Gastroesophageal sphincter (tissue), 4 donors: ENCODE results near the gene MDFIC2. TPM values are rescaled to one million over a fixed set of nuclear protein-coding genes. Genes with fewer than 3 reads are reported as not detected.
"Not testable (repeated sequence)": the region's sequence is repeated elsewhere in the genome, so short reads cannot be mapped to it uniquely, and the experiment has no call there.

ENCODE experiments used
- ATAC-seq: fragments of 150-250 bp; one replicate; pipeline ENCODE4 v1.9.1; 2016; ENCODE audit warnings: mild to moderate bottlenecking, moderate library complexity
- H3K27ac ChIP-seq, 4 donors: fragments of 200-600 bp; sonication (generic) in 3 of 4; 1 replicate in 3 of 4; 2 replicates in 1 of 4; pipeline ENCODE4 v1.5.1; 2016 to 2019
- H3K27me3 ChIP-seq: fragments of 200-600 bp; sonication (generic); one replicate; pipeline ENCODE4 v1.5.1; 2019
- H3K36me3 ChIP-seq, 2 donors: fragments of 200-600 bp; sonication (generic); one replicate each; pipeline ENCODE4 v1.5.1; 2019; ENCODE audit warnings: control low read depth in 1 of 2
- H3K4me1 ChIP-seq, 3 donors: fragments of 200-600 bp; sonication (generic); 1 replicate in 2 of 3; 2 replicates in 1 of 3; pipeline ENCODE4 v1.5.1; 2016 to 2019; ENCODE audit warnings: control low read depth in 2 of 3
- H3K4me3 ChIP-seq, 2 donors: fragments of 200-600 bp; sonication (generic); one replicate each; pipeline ENCODE4 v1.5.1; 2019; ENCODE audit warnings: mild to moderate bottlenecking in 1 of 2, moderate library complexity in 1 of 2
- H3K9me3 ChIP-seq, 3 donors: fragments of 200-600 bp; sonication (generic); one replicate each; pipeline ENCODE4 v1.5.1; 2017 to 2019; ENCODE audit warnings: control low read depth in 2 of 3
- CTCF ChIP-seq, 4 experiments: fragments of 200-600 bp in 2 of 4; fragments of 450-650 bp in 2 of 4; sonication (generic) in 1 of 4; IDR thresholded peaks; one replicate each; pipeline ENCODE4 v1.5.1; 2017 to 2019; ENCODE audit warnings: antibody characterized with exemption in 4 of 4, mild to moderate bottlenecking in 2 of 4, moderate library complexity in 2 of 4
- EP300 ChIP-seq: sonication (generic); formaldehyde crosslinking; IDR thresholded peaks from one replicate; pipeline ENCODE4 v1.6.1; 2017; ENCODE audit warnings: antibody characterized with exemption, mild to moderate bottlenecking
- POLR2A ChIP-seq, 2 donors: fragments of 450-650 bp; IDR thresholded peaks; one replicate each; pipeline ENCODE4 v1.6.1; 2017; ENCODE audit warnings: antibody characterized with exemption in 2 of 2, mild to moderate bottlenecking in 2 of 2, moderate library complexity in 1 of 2
- POLR2AphosphoS5 ChIP-seq: sonication (generic); formaldehyde crosslinking; IDR thresholded peaks from one replicate; pipeline ENCODE4 v1.6.1; 2017; ENCODE audit warnings: antibody characterized with exemption
- WGBS, 2 donors: methylation state at CpG; one replicate each; pipeline ENCODE4 v1.1.5; 2018; ENCODE audit warnings: low coverage in 1 of 2; 5-methylcytosine and 5-hydroxymethylcytosine counted together
- total RNA-seq, 4 donors: library from RNA; depleted of rRNA; stranded (reverse); fragments of >200 nt; gene quantifications; one replicate each; pipeline ENCODE4 v1.1.0, GENCODE V29; 2016

Gene MDFIC2
- total RNA-seq, 4 donors from 2014 or later, result not detected

GRCh38 chr3:70224337-70224736 is 88.1 kb downstream of the MDFIC2 start:
- H3K4me1 ChIP-seq, result no peaks in the 10 kb centered on the region
- no peak for ATAC-seq
- no peaks in the 10 kb centered on the region for H3K9me3 ChIP-seq
- TF ChIP-seq EP300 (no peak), POLR2AphosphoS5 (no peak), POLR2A (IDR thresholded peaks at IDR 0.05) (no peak), CTCF (IDR thresholded peaks at IDR 0.05) (no peak)
- no peak overlapping the region for H3K4me3 ChIP-seq
- H3K27me3 ChIP-seq, result no peaks in the 10 kb centered on the region
- H3K27ac ChIP-seq, result no peak overlapping the region
- WGBS, 2 donors, result 66 to 92% methylated on average over 4 to 5 of the region's 5 CpGs
- H3K36me3 ChIP-seq, result no peaks in the 10 kb centered on the region

- ATAC-seq, result no peak
- TF ChIP-seq POLR2AphosphoS5, result no peak
Observed at GRCh38 chr3:70218471-70218870, 94.0 kb downstream of the MDFIC2 start.

GRCh38 chr3:70211274-70211673 is 101.2 kb downstream of the MDFIC2 start:
- not testable (repeated sequence) for H3K4me1 ChIP-seq, H3K27me3 ChIP-seq, H3K4me3 ChIP-seq, H3K36me3 ChIP-seq, ATAC-seq, H3K27ac ChIP-seq, H3K9me3 ChIP-seq

More at GRCh38 chr3:70218471-70218870, 94.0 kb downstream of the MDFIC2 start:
- H3K27me3 ChIP-seq, result no peaks in the 10 kb centered on the region
- no peaks in the 10 kb centered on the region for H3K9me3 ChIP-seq
- no peaks in the 10 kb centered on the region for H3K4me1 ChIP-seq
- no peaks in the 10 kb centered on the region for H3K36me3 ChIP-seq
- no peak overlapping the region for H3K4me3 ChIP-seq
- H3K27ac ChIP-seq, result no peak overlapping the region
- WGBS, 2 donors, result 73 to 79% methylated on average over 3 of the region's 3 CpGs

GRCh38 chr3:70201975-70202374 is 110.5 kb downstream of the MDFIC2 start:
- H3K4me1 ChIP-seq, result no peaks in the 10 kb centered on the region
- TF ChIP-seq CTCF (IDR thresholded peaks at IDR 0.05), result no peak
- no peak for TF ChIP-seq POLR2A (IDR thresholded peaks at IDR 0.05)
- TF ChIP-seq POLR2AphosphoS5, result no peak
- no peak for TF ChIP-seq EP300
- H3K27ac ChIP-seq, result no peak overlapping the region
- H3K36me3 ChIP-seq, result no peaks in the 10 kb centered on the region
- no peak for ATAC-seq
- H3K27me3 ChIP-seq, result no peaks in the 10 kb centered on the region
- H3K4me3 ChIP-seq, result no peak overlapping the region
- no peaks in the 10 kb centered on the region for H3K9me3 ChIP-seq

- ATAC-seq, result no peak
- no peaks in the 10 kb centered on the region for H3K36me3 ChIP-seq
- no peak overlapping the region for H3K4me3 ChIP-seq
- TF ChIP-seq POLR2AphosphoS5, result no peak
- H3K4me1 ChIP-seq, result no peaks in the 10 kb centered on the region
- no peak overlapping the region for H3K27ac ChIP-seq
- H3K27me3 ChIP-seq, result no peaks in the 10 kb centered on the region
- no peaks in the 10 kb centered on the region for H3K9me3 ChIP-seq
Observed at GRCh38 chr3:70189884-70190473, 122.5 kb downstream of the MDFIC2 start.

GRCh38 chr3:70186221-70186620 is 126.2 kb downstream of the MDFIC2 start:
- Histone ChIP-seq H3K27ac (no peak overlapping the region), H3K9me3 (no peaks in the 10 kb centered on the region), H3K4me3 (no peak overlapping the region), H3K27me3 (no peaks in the 10 kb centered on the region), H3K36me3 (no peaks in the 10 kb centered on the region), H3K4me1 (no peaks in the 10 kb centered on the region)
- TF ChIP-seq EP300 (no peak), POLR2A (IDR thresholded peaks at IDR 0.05) (no peak), CTCF (IDR thresholded peaks at IDR 0.05) (no peak), POLR2AphosphoS5 (no peak)
- whole genome bisulfite sequencing, 2 donors, result 100% methylated on average over 1 to 2 of the region's 2 CpGs
- no peak for ATAC-seq

GRCh38 chr3:70185661-70186060 is 126.8 kb downstream of the MDFIC2 start:
- Histone ChIP-seq H3K4me3 (no peak overlapping the region), H3K4me1 (no peaks in the 10 kb centered on the region), H3K27ac (no peak overlapping the region), H3K9me3 (no peaks in the 10 kb centered on the region), H3K36me3 (no peaks in the 10 kb centered on the region), H3K27me3 (no peaks in the 10 kb centered on the region)
- 100% methylated on average over 1 of the region's 1 CpG for WGBS, 2 donors
- ATAC-seq, result no peak
- TF ChIP-seq EP300 (no peak), POLR2AphosphoS5 (no peak), CTCF (IDR thresholded peaks at IDR 0.05) (no peak), POLR2A (IDR thresholded peaks at IDR 0.05) (no peak)
